Activated T-cell treated with anti-CD3 and anti-CD28 coated beads for 24 hours (primary cell): ENCODE results near the gene DLAT.
"Not testable (repeated sequence)": the region's sequence is repeated elsewhere in the genome, so short reads cannot be mapped to it uniquely, and the experiment has no call there.

Experiments used
- DNase-seq: peaks from one replicate; pipeline ENCODE4 v3.0.0-alpha.2; 2020; ENCODE audit warnings: low read depth

DLAT gene

GRCh38 chr11:112024773-112025678 is at the start of gene DLAT:
TSS of gene DLAT (plus strand) at chr11:112025408. CDS start at chr11:112025473, 65 bp downstream.
- peak; percentile 82 for DNase-seq

DNA sequence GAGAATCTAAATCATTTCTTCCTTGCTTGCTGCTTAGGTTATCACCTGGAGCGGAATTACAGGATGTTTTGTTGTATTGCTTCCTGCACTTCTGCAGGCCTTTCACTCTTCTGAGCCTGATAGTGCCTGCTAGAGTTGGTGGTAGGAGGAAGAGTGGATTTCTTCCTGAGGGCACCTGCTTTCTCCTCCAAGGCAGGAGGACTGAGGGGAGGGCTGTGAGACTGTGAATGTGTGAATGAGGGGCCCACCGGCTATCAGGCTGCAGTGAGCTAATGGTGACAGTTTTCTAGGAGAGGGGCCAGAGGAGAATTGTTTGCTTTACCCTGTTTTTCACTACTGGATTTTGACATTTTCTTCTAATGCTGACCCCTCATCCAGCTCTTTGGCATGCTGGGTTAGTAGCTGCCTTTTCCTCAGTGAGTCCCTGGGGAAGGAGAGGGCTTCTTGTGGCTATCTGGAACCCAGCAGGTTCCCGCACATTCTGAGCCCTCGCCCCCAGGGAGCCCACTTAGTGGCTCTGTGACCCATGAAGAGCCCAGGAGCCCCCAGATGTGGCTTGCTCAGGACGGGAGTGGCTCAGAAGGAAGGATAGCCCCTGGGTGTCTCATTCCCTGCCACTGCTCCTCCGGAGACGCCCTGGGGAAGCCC is 49.0 kb upstream of the DLAT start:
- no peak for DNase-seq

DNA sequence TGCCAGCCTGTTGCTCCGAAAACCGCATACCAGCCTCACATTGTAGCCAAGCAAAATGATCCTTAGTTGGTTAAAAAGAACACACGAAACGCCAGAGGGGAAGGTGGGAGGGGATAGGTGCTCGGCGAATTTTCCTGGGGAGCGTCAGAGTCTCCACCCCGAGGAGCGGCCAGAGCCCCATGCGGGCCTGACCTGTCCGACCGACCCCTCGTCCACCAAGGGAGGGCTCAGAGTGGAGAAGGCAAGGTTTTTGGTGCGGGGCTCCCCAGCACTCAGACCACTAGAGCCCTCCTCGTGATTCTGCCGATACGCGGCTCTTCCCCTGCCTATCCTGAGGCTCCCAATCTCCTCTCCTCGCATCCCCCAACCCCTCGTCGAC is 48.5 kb upstream of the DLAT start:
- no peak for DNase-seq

- DNase-seq = no peak
Measured at GRCh38 chr11:111977146-111978027, 47.8 kb upstream of the DLAT start.

GRCh38 chr11:111978028-111978771 is 47.0 kb upstream of the DLAT start:
- no peak for DNase-seq

- no peak for DNase-seq
Measured at GRCh38 chr11:111980062-111980461, 45.1 kb upstream of the DLAT start.

- no peak for DNase-seq
Measured at GRCh38 chr11:111981270-111981669, 43.9 kb upstream of the DLAT start.

DNA sequence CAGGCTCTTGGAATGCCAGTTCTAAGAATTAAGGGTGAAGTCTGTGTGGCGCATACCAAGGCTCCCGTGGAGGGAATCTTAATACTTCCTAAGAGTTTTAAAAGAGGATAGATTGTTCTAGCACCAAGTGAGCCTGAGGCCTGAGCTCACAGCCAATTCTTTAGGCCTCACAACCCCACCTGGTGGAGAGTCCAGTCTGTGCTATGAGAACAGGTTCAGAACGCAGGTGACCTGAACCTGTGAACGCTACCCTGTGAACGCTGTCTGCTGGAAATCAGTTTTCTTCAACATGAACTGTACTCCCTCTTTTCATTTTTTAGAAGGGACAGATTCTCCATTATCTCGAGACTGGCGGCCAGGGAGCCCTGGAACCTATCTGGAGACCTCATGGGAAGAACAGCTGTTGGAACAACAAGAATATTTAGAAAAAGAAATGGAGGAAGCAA is 43.2 kb upstream of the DLAT start:
- DNase-seq = peak; percentile 33

GRCh38 chr11:111982541-111983186 is 42.5 kb upstream of the DLAT start:
- no peak for DNase-seq

- DNase-seq = no peak
Measured at GRCh38 chr11:111983187-111983986, 41.8 kb upstream of the DLAT start.

DNA sequence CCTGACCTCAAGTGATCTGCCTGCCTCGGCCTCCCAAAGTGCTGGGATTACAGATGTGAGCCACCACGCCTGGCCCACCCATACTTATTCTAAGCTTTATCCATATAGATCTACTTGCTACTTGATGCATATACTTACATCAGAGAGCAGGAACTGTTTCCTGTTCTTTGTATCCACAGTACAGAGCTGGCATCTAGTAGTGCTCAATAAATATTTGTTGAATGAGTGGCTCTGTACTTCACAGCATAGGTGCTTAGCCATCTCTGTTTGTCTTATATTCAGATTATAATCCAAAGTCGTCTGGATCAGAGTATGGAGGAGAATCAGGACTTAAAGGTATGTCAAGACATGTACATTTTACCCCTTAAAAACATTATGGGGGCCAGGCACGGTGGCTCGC is 38.6 kb upstream of the DLAT start:
- DNase-seq = no peak

DNA sequence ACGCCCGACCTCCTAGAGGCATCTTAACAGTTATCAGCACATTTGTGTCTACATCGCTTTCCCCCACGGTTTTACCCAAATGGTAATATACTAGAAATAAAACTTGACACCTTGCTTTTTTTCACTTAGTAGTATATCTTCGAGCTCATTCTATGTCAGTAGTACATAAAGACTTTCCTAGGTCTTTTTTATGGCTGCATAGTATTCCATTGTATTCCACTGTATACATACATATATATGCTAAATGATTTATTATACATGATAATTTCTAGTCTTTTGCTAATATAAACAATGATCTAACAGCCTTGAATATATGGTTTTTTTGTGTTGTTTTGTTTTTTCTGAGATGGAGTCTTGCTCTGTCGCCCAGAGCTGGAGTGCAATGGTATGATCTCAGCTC is 34.8 kb upstream of the DLAT start:
- DNase-seq = no peak

DNA sequence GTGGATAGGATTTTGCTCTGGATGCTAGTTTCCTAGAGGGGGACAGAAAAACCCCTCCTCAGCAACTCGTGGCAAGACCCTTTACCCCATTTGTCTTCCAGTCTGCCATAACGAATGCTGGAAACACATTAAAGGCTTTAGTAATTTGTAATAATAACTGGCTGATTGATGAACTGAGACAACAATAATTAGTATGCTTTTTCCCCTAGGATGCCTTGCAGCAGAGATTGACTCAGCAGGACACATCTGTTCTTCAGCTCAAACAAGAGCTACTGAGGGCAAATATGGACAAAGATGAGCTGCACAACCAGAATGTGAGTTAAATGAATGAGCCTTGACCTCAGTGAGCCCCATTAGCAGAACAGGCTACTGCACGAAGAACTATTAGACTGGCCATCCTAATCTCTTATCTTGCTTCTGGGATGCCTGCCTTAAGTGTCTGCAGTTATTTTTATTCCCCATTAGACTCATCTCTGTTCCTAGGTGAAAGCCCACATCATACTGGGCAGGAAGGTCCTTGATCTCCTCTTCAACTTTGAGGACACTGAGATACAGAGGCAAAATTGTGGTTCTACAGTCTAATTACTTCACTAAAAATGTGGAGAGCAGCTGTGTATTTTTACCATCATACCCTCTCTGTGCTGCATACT is 32.9 kb upstream of the DLAT start:
- no peak for DNase-seq

- no peak for DNase-seq
Measured at GRCh38 chr11:111996129-111996528, 29.1 kb upstream of the DLAT start.

GRCh38 chr11:111996669-111997068 is 28.5 kb upstream of the DLAT start:
- not testable (repeated sequence) for DNase-seq

DNA sequence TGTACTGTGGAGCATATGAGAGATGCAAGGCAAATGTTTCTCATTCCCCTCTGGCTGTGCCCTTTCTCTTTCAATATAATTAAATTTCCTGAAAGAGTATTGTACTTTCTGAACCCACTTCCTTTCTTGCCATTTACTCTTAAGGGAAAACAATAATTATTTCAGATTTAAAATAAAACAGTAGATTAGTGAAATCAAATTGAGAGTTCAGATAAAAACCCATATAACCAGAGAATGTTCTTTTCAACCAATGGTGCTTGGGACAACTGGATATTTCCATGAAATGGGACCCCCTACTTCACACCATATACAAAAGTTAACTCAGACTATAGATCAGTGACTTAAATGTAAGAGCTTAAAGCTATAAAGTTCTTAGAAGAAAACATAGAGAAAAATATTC is 26.1 kb upstream of the DLAT start:
- no peak for DNase-seq

DNA sequence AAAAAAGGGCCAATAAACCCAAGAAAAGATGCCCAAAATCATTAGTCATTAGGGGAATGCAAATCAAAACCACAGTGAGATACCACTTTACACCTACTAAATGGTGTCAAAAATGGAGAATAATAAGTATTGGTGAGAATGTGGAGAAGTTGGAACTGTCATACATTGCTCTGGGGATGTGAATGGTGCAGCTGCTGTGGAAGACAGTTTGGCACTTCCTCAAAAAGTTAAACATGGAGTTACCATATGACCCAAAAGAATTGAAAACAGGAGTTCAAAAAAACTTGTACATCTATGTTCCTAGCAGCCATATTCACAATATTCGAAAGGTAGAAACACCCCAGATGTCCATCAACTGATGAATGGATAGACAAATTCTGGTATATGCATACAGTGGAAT is 24.5 kb upstream of the DLAT start:
- DNase-seq = no peak

- no peak for DNase-seq
Measured at GRCh38 chr11:112002491-112003216, 22.6 kb upstream of the DLAT start.

GRCh38 chr11:112004389-112004788 is 20.8 kb upstream of the DLAT start:
- no peak for DNase-seq
